HCT116 (cell line): ENCODE results near the gene GNA12. TPM values are rescaled to one million over a fixed set of nuclear protein-coding genes. Genes with fewer than 3 reads are reported as not detected.

Experiments used
- ATAC-seq: fragments of 200-7000 bp; cut with Tn5 transposase; 2 replicates; pipeline ENCODE4 v1.9.1; 2020; ENCODE audit warnings: mild to moderate bottlenecking, moderate library complexity
- BruUV-seq: library from RNA; stranded (reverse); fragments of 400-500 nt; replicated peaks from 2 replicates; lab custom pipeline; 2021; lab: Mats Ljungman, UMichigan
- CTCF ChIA-PET: fragments of 300-600 bp; sonication (Branson Sonifier 250); formaldehyde crosslinking; loops from one replicate; lab custom pipeline; 2021; ENCODE audit warnings: antibody characterized with exemption; lab: Charles Lee
- POLR2A ChIA-PET: fragments of 300-600, 350-600 bp; sonication (Branson Sonifier 250); formaldehyde crosslinking; loops from one replicate; lab custom pipeline; 2021; ENCODE audit warnings: antibody characterized with exemption; lab: Charles Lee
- RAD21 ChIA-PET, 2 experiments: fragments of 300-600 bp; sonication (Branson Sonifier 250); formaldehyde crosslinking; loops; one replicate each; lab custom pipeline; 2023; ENCODE audit warnings: low total read pairs in 2 of 2; ENCODE audit not compliant: uncharacterized antibody in 2 of 2, unreplicated experiment in 2 of 2, low non-redundant PET in 1 of 2; lab: Charles Lee
- DNase-seq: peaks from one replicate; pipeline ENCODE4 v3.0.0-alpha.2; 2010; ENCODE audit warnings: low read depth, low spot score
- H2AFZ ChIP-seq: fragments of 200-600 bp; shearing (Covaris generic), sonication (generic); 2 replicates; pipeline ENCODE4 v1.6.1; 2017; ENCODE audit warnings: low read depth, mixed run types, mixed read lengths, antibody characterized with exemption, low read length; ENCODE audit not compliant: poor library complexity, severe bottlenecking
- H3K27ac ChIP-seq: 2 replicates; pipeline ENCODE4 v1.5.1; 2012; ENCODE audit warnings: low read depth, low read length
- H3K27me3 ChIP-seq: fragments of 200-600 bp; sonication (generic); 2 replicates; pipeline ENCODE4 v1.6.1; 2016; ENCODE audit warnings: mixed run types, low read length, mixed read lengths; ENCODE audit not compliant: insufficient read depth
- H3K36me3 ChIP-seq, 2 experiments: fragments of 200-500 bp in 1 of 2; fragments of 200-600 bp in 1 of 2; sonication (Bioruptor generic) in 1 of 2; sonication (generic) in 1 of 2; 2 replicates each; pipeline versions ENCODE4 v1.5.1 to v1.6.1; 2014 to 2016; ENCODE audit warnings: low read length in 2 of 2, inconsistent platforms in 1 of 2, mixed read lengths in 1 of 2, mixed run types in 1 of 2; ENCODE audit not compliant: insufficient read depth in 2 of 2, control insufficient read depth in 1 of 2
- H3K4me1 ChIP-seq, 2 experiments: fragments of 200-600 bp in 1 of 2; sonication (generic) in 1 of 2; 2 replicates each; pipeline versions ENCODE4 v1.5.1 to v1.6.1; 2012 to 2017; ENCODE audit warnings: low read length in 2 of 2, inconsistent platforms in 1 of 2, mild to moderate bottlenecking in 1 of 2, mixed read lengths in 1 of 2, mixed run types in 1 of 2, moderate library complexity in 1 of 2; ENCODE audit not compliant: insufficient read depth in 2 of 2, control insufficient read depth in 1 of 2
- H3K4me2 ChIP-seq: fragments of 200-600 bp; sonication (generic); 2 replicates; pipeline ENCODE4 v1.6.1; 2017; ENCODE audit warnings: mixed run types, low read length, mixed read lengths
- H3K4me3 ChIP-seq, 2 experiments: fragments of 200-600 bp in 1 of 2; sonication (generic) in 1 of 2; replicated peaks in 1 of 2; 2 replicates each; pipeline ENCODE4 v1.5.1; 2011 to 2016; ENCODE audit warnings: low read length in 2 of 2, control low read depth in 1 of 2, low read depth in 1 of 2, mild to moderate bottlenecking in 1 of 2, mixed read lengths in 1 of 2, mixed run types in 1 of 2
- H3K79me2 ChIP-seq: fragments of 200-600 bp; sonication (generic); 2 replicates; pipeline ENCODE4 v1.6.1; 2017; ENCODE audit warnings: mild to moderate bottlenecking, mixed run types, low read length, moderate library complexity, mixed read lengths; ENCODE audit not compliant: insufficient read depth
- H3K9ac ChIP-seq: fragments of 200-600 bp; sonication (generic); 2 replicates; pipeline ENCODE4 v1.6.1; 2016; ENCODE audit warnings: low read length, mixed read lengths
- H3K9me2 ChIP-seq: fragments of 200-600 bp; sonication (generic), shearing (Covaris generic); 2 replicates; pipeline ENCODE4 v1.6.1; 2017; ENCODE audit warnings: mixed run types, mild to moderate bottlenecking, moderate library complexity; ENCODE audit not compliant: insufficient read depth
- H3K9me3 ChIP-seq, 2 experiments: fragments of 200-500 bp in 1 of 2; fragments of 200-600 bp in 1 of 2; sonication (Bioruptor generic) in 1 of 2; sonication (generic) in 1 of 2; 2 replicates each; pipeline ENCODE4 v1.6.1; 2014 to 2017; ENCODE audit warnings: low read length in 2 of 2, mixed read lengths in 2 of 2, inconsistent platforms in 1 of 2, low read depth in 1 of 2, mild to moderate bottlenecking in 1 of 2, mixed run types in 1 of 2, moderate library complexity in 1 of 2; ENCODE audit not compliant: control insufficient read depth in 1 of 2, insufficient read depth in 1 of 2
- H4K20me1 ChIP-seq: fragments of 200-600 bp; sonication (generic), shearing (Covaris generic); 2 replicates; pipeline ENCODE4 v1.6.1; 2017; ENCODE audit warnings: mixed run types, mild to moderate bottlenecking, moderate library complexity; ENCODE audit not compliant: insufficient read depth
- EGR1 ChIP-seq: IDR thresholded peaks from 2 replicates; pipeline ENCODE4 v1.6.1; 2012; ENCODE audit warnings: low read depth
- EZH2phosphoT487 ChIP-seq: fragments of 200-600 bp; IDR thresholded peaks from 2 replicates; pipeline ENCODE4 v1.6.1; 2018; ENCODE audit warnings: antibody characterized with exemption, borderline replicate concordance
- JUND ChIP-seq: IDR thresholded peaks from 2 replicates; pipeline ENCODE4 v1.6.1; 2012
- POLR2AphosphoS5 ChIP-seq: IDR thresholded peaks from 2 replicates; pipeline ENCODE4 v1.6.1; 2011; ENCODE audit warnings: mild to moderate bottlenecking, low read depth, low read length, moderate library complexity
- SIN3A ChIP-seq: IDR thresholded peaks from 2 replicates; pipeline ENCODE4 v1.6.1; 2012; ENCODE audit warnings: low read depth
- SRF ChIP-seq: IDR thresholded peaks from 2 replicates; pipeline ENCODE4 v1.6.1; 2012; ENCODE audit warnings: low read depth
- YY1 ChIP-seq: IDR thresholded peaks from 2 replicates; pipeline ENCODE4 v1.6.1; 2011; ENCODE audit warnings: low read length, low read depth, moderate library complexity, mild to moderate bottlenecking; ENCODE audit not compliant: insufficient replicate concordance; ENCODE audit errors: extremely low read depth
- ZFX ChIP-seq: fragments of 450-650 bp; IDR thresholded peaks from 2 replicates; pipeline ENCODE4 v1.6.1; 2017
- intact Hi-C: fragments of 100-400 bp; cut with micrococcal nuclease; formaldehyde crosslinking; loops from 2 replicates; pipeline ENCODE4 v1.10.0; 2022
- total RNA-seq: library from RNA; stranded (reverse); gene quantifications from one replicate; pipeline ENCODE4 v1.2.1, GENCODE V29; 2021; ENCODE audit not compliant: unreplicated experiment
- TF ChIP-seq, protein P1 (sequence below), 3 experiments: fragments of 200-600 bp in 1 of 3; sonication (generic) in 1 of 3; IDR thresholded peaks in 2 of 3; conservative IDR thresholded peaks in 1 of 3; 2 replicates each; pipeline ENCODE4 v1.5.1; 2012 to 2017; ENCODE audit warnings: low read depth in 2 of 3, low read length in 2 of 3, antibody characterized with exemption in 1 of 3, borderline replicate concordance in 1 of 3, control low read depth in 1 of 3, mild to moderate bottlenecking in 1 of 3, mixed read lengths in 1 of 3, mixed run types in 1 of 3, moderate library complexity in 1 of 3; ENCODE audit not compliant: insufficient read depth in 1 of 3
- TF ChIP-seq, protein P2 (sequence below): IDR thresholded peaks from 2 replicates; pipeline ENCODE4 v1.6.1; 2012; ENCODE audit warnings: low read depth

The GNA12 gene
- total RNA-seq, 1 experiment from 2014 or later, result 32.6 TPM

DNA sequence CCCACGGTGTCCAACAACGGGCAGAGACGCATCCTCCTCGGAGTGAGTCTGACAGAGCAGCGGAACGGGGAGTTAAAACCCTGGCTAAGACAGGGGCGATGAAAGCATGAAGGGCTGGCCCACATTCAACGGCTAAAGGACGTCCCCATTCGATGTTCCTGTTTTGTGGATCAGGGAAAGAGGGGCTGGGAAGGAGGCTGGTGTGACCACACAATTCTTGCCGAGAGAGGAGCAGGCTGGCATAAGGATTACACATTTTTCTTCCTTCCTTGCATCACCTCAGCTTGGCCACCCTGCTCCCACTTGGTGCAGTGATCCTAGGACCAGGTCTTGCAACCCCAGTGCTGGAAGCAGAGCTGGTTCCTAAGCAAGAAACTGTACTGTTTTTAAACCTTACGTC is 67.7 kb downstream of the GNA12 start (continued):
- TF ChIP-seq POLR2AphosphoS5 (no peak), YY1 (no peak), EGR1 (no peak)
- TF ChIP-seq, protein P1, sequence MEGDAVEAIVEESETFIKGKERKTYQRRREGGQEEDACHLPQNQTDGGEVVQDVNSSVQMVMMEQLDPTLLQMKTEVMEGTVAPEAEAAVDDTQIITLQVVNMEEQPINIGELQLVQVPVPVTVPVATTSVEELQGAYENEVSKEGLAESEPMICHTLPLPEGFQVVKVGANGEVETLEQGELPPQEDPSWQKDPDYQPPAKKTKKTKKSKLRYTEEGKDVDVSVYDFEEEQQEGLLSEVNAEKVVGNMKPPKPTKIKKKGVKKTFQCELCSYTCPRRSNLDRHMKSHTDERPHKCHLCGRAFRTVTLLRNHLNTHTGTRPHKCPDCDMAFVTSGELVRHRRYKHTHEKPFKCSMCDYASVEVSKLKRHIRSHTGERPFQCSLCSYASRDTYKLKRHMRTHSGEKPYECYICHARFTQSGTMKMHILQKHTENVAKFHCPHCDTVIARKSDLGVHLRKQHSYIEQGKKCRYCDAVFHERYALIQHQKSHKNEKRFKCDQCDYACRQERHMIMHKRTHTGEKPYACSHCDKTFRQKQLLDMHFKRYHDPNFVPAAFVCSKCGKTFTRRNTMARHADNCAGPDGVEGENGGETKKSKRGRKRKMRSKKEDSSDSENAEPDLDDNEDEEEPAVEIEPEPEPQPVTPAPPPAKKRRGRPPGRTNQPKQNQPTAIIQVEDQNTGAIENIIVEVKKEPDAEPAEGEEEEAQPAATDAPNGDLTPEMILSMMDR (IDR thresholded peaks at IDR 0.05 in 2 of 3, conservative IDR thresholded peaks at IDR 0.05 in 1 of 3; ENCODE audit: borderline replicate concordance in 1 of 3, insufficient read depth in 1 of 3, low read depth in 2 of 3, low read length in 2 of 3), result no peak
- TF ChIP-seq, all 23 proteins: peak for 0

DNA sequence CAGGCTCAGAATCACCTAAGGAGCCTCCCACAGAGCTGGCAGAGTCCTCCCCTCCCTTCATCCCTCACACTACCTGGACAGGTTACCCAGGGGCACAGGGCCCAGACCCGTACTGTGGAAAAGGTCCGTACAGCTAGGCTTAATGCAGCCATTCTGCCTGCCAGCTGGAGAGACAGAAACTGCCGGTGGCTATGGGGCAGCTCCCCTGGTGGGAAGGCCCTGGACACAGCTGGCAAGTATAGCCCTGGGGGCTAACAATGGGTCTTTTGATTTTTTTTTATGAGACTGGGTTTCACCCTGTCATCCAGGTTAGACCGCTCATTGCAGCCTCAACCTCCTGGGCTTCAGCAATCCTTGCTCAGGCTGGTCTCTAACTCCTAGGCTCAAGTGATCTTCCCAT is 68.3 kb downstream of the GNA12 start:
- Histone ChIP-seq H3K79me2 (no peaks in the 10 kb centered on the region), H3K4me3 (no peak overlapping the region), H3K4me2 (no peak overlapping the region), H3K27ac (no peak overlapping the region), H3K36me3 (peaks cover 0 to 4% of the 10 kb centered on the region in 2 experiments; a peak in 1 of 4 replicates), H2AFZ (no peak overlapping the region), H4K20me1 (0 out of 2 replicates have a peak, but pooled peaks cover 3% of the 10 kb centered on the region), H3K9me2 (no peaks in the 10 kb centered on the region), H3K9me3 (no peaks in the 10 kb centered on the region), H3K27me3 (no peaks in the 10 kb centered on the region), H3K9ac (no peak overlapping the region), H3K4me1 (no peaks in the 10 kb centered on the region; a peak in 1 of 4 replicates)
- CTCF ChIA-PET, result no interaction called here
- RAD21 ChIA-PET, result no interaction called here
- intact Hi-C loops, result no loop called here
- TF ChIP-seq EGR1, result no peak
- TF ChIP-seq SIN3A, result no peak
- no peak for TF ChIP-seq JUND
- no peak for TF ChIP-seq EZH2phosphoT487
- TF ChIP-seq, protein P1 (IDR thresholded peaks at IDR 0.05 in 2 of 3, conservative IDR thresholded peaks at IDR 0.05 in 1 of 3; ENCODE audit: borderline replicate concordance in 1 of 3, insufficient read depth in 1 of 3, low read depth in 2 of 3, low read length in 2 of 3), result no peak
- TF ChIP-seq, protein P2, sequence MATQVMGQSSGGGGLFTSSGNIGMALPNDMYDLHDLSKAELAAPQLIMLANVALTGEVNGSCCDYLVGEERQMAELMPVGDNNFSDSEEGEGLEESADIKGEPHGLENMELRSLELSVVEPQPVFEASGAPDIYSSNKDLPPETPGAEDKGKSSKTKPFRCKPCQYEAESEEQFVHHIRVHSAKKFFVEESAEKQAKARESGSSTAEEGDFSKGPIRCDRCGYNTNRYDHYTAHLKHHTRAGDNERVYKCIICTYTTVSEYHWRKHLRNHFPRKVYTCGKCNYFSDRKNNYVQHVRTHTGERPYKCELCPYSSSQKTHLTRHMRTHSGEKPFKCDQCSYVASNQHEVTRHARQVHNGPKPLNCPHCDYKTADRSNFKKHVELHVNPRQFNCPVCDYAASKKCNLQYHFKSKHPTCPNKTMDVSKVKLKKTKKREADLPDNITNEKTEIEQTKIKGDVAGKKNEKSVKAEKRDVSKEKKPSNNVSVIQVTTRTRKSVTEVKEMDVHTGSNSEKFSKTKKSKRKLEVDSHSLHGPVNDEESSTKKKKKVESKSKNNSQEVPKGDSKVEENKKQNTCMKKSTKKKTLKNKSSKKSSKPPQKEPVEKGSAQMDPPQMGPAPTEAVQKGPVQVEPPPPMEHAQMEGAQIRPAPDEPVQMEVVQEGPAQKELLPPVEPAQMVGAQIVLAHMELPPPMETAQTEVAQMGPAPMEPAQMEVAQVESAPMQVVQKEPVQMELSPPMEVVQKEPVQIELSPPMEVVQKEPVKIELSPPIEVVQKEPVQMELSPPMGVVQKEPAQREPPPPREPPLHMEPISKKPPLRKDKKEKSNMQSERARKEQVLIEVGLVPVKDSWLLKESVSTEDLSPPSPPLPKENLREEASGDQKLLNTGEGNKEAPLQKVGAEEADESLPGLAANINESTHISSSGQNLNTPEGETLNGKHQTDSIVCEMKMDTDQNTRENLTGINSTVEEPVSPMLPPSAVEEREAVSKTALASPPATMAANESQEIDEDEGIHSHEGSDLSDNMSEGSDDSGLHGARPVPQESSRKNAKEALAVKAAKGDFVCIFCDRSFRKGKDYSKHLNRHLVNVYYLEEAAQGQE, result no peak
- no peak for TF ChIP-seq SRF
- no peak for TF ChIP-seq POLR2AphosphoS5
- no peak for TF ChIP-seq ZFX
- POLR2A ChIA-PET, result no interaction called here
- DNase-seq (no peak), ATAC-seq (no peak)
- BruUV-seq, result no TSS peak
